LNCaP clone FGC (cell line): ENCODE results near the gene ZNF281.
"Not testable (repeated sequence)": the region's sequence is repeated elsewhere in the genome, so short reads cannot be mapped to it uniquely, and the experiment has no call there.

Source experiments
- DNase-seq: peaks from one replicate; pipeline ENCODE4 v3.0.0-alpha.2; 2011; ENCODE audit warnings: low read depth
- H3K4me3 ChIP-seq: 2 replicates; pipeline ENCODE4 v1.5.1; 2011; ENCODE audit warnings: mild to moderate bottlenecking, low read depth, low read length, control low read depth
- TF ChIP-seq, protein P1 (sequence below): IDR thresholded peaks from 2 replicates; pipeline ENCODE4 v1.5.1; 2012; ENCODE audit warnings: mild to moderate bottlenecking; ENCODE audit not compliant: control insufficient read depth, insufficient read depth; ENCODE audit errors: extremely low read depth

Gene ZNF281

DNA sequence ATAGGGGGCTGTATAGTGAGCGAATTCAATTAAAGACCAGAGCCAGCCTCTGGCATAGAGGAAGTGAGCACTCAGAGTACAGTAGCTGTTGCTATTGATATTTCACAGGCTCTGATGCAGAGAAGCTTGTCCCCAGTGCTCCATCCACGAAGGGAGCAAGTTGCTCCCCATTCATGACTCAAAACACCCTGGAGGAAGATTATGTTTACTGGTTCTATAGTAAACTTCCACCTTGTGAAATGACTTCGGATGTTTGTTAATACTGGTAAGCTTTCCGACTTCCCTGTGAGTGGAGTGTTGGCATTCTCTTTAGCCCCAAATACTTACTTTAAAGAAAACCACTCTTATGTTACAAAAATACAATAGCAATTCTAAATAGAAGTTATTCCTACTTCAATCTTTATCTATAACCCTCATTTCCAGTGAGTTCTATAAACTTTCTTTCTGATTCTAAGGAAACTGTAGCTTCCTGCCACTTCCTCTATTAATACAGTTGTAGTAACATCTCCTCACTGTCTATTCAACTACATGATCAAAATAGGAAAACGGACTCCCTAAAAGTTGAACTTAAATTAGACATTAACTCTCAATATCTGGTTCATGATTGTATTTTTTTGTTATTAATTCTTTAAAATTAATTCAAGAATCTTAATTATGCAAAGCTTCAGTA lies 46.4 kb downstream of the ZNF281 start:
- DNase-seq = no peak
- H3K4me3 ChIP-seq = no peak overlapping the region
- TF ChIP-seq, protein P1, sequence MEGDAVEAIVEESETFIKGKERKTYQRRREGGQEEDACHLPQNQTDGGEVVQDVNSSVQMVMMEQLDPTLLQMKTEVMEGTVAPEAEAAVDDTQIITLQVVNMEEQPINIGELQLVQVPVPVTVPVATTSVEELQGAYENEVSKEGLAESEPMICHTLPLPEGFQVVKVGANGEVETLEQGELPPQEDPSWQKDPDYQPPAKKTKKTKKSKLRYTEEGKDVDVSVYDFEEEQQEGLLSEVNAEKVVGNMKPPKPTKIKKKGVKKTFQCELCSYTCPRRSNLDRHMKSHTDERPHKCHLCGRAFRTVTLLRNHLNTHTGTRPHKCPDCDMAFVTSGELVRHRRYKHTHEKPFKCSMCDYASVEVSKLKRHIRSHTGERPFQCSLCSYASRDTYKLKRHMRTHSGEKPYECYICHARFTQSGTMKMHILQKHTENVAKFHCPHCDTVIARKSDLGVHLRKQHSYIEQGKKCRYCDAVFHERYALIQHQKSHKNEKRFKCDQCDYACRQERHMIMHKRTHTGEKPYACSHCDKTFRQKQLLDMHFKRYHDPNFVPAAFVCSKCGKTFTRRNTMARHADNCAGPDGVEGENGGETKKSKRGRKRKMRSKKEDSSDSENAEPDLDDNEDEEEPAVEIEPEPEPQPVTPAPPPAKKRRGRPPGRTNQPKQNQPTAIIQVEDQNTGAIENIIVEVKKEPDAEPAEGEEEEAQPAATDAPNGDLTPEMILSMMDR = no peak

DNA sequence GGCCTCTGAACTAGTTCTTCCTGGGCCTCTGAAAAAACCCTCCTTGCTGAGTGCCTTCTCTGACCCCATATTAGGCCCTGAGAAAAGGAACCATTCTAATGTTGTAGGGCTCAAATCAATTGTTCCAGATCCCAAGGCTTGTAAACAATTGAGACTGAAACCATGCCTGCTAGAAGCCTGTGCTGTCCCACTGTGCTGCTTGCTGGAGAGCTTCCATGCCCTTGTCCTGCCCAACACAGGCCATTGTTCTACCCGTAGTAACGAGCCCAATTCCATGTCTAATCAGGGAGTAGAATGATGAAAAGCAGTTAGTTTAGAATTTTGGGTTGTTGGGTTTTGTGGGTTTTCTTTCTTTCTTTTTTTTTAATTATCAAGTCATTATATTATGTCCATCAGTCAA lies 47.4 kb downstream of the ZNF281 start:
- no peak overlapping the region for H3K4me3 ChIP-seq
- DNase-seq = no peak
- TF ChIP-seq, protein P1 = no peak

DNA sequence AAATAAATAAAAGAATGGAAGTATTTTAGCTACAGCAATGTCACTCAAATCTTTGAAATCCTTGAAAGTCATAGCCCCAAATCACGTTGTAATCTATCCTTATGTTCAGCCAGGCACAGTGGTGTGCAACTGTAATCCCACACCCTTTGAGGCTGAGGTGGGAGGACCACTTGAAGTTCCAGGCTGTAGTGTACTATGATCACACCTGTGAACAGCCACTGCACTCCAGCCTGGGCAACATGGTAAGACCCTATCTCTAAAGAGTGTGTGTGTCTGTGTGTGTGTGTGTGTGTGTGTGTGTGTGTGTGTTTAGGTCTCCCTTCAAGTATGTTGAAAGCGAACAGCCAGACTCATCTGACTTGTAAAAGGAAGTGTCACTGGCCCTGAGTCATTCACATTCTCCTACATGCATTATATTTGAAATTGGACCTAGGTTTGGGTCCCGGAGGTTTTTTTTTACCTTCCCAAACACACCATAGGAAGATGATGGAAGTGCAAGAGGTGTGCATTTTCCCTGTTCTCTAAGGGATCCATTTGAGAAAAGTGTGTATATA lies 50.1 kb downstream of the ZNF281 start:
- TF ChIP-seq, protein P1 = no peak
- no peak overlapping the region for H3K4me3 ChIP-seq
- no peak for DNase-seq

DNA sequence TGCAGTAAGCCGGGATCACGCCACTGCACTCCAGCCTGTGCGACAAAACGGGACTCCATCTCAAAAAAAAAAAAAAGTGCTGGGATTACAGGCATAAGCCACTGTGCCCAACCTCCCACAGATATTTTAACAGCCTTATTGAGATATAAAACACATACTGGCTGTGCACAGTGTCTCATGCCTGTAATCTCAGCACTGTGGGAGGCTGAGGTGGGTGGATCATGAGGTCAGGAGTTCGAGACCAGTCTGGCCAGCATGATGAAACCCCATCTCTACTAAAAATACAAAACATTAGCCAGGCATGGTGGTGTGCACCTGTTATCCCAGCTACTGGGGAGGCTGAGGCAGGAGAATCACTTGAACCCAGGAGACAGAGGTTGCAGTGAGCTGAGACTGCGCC lies 51.9 kb downstream of the ZNF281 start:
- not testable (repeated sequence) for H3K4me3 ChIP-seq

DNA sequence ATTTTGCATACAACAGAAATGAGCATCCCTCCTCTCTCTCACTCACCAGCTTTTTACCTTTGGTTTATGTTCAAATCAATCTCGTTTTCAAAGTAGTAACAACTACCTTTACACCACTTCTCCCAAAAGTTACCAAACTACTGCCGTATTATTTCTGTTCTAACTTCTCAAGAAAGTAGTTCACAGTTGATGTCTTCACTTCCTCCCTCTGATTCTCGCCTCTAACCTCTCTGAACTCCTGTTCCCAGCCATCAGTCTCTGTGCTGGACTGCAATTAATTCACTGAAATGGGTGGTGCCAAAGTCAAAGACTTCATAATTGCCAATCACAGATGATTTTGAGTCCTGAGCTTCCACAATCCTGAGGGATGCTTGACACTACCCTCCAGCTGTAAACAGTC lies 54.0 kb downstream of the ZNF281 start:
- no peak for DNase-seq
- H3K4me3 ChIP-seq = no peak overlapping the region
- TF ChIP-seq, protein P1 = no peak

More for the DNA sequence above, 51.9 kb downstream of the ZNF281 start:
- DNase-seq = not testable (repeated sequence)
